Pericardium fibroblast (primary cell): ENCODE measurements around the gene DNAJB7. TPM values are rescaled to one million over a fixed set of nuclear protein-coding genes. Genes with fewer than 3 reads are reported as not detected.

Experiments
- total RNA-seq: library from RNA; depleted of rRNA; stranded (reverse); fragments of >200 nt; gene quantifications from 2 replicates; pipeline ENCODE4 v1.2.3, GENCODE V29; 2015

DNAJB7 gene
- total RNA-seq = not detected in 2 replicates

GRCh38 chr22:40862013-40862412 lies at the start of gene DNAJB7:
Gene DNAJB7 (minus strand): TSS chr22:40862113. CDS start chr22:40861994, 119 bp downstream.

DNA sequence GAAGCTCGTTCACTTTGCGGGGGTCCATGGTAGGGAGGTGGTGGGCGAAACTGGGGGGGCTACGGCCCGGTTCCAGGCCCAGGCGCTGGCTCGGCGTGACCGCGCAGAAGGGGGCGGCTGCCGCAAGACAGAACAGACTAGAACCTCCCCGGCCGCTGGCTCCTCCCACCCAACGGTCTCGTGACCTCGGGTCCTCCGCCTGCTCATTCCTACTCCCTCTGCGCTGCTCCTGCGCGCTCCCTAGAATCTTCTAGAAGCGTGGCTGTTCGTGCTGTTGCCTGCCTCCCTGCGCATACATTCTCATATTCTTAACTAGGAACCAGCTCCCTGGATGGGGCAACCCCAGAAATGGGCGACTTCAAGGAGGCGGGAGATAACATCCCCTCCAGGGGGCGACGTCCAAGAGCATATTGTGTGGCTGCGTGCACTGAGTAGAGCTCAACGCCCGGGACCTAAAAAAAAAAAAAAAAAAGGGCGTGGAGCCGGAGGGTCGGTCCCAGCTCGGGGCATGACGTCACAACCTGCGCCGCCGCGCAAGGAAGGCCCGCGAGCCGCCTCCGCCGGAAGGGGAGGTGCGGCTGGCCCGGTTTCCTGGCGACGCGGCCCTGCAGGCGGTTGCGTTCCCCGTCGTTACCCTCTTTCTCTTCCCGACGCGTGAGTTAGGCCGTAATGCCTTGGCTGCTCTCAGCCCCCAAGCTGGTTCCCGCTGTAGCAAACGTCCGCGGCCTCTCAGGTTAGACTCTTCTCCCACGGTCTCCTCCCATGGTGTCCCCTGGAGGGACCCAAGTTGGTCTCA lies 5.2 kb downstream of the DNAJB7 start, which contains the start of the genes ST13 and XPNPEP3:
Gene ST13, minus strand, starts transcription at position 127 of the 796 bp plus-strand sequence. Its CDS starts 99 bp downstream, at position 28.
Gene XPNPEP3, plus strand, starts transcription at position 636 of the 796 bp plus-strand sequence. Its CDS starts 34 bp downstream, at position 670.

DNA sequence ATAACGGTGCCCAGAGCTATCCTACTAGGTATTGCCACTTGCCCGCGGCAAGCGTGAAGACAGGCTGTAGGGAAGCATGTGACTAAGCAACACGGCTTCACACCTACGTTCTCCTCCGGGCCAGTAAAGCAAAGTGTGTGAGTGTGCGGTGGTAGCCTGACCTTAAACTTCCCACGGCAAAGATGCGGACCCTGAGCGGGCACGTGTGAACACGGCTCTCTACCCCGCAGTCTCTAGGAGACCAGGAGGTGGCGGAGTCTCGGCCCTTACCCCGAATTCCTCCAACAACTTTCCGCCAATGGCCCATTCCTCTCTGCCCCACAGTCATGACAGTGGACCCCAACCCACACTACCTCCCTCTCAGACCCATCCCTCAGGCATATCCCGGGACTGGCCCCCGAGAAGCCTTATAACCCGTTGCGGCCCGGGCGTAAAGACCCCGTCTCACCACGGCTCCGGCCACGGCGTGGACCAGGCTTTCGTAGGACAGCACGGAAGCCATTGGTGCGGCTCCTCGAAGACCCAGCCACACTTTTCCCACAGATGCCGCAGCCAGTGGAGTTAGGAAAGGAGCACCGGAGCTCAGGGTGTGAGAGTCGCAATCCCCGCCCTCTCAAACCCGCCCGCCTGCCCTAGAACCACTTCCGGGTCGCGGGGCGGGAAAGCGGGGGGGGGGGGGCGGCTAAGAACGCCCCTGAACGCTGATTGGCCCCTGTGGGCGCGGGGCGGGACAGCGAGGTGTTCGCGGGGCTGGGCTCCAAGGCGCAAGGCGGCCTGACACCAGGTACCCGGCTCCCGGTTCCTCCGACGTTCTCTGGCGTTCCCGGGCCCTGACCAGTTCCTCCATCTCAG lies 42.9 kb downstream of the DNAJB7 start, which contains the start of gene SLC25A17:
Gene SLC25A17, minus strand, starts transcription at position 600 of the 852 bp plus-strand sequence. Its CDS starts 98 bp downstream, at position 502.

Other genes with a start within 250 kb of the DNAJB7 start
- 49.2 and 51.8 TPM in 2 replicates for gene MRTFA, start 225.4 kb downstream of the DNAJB7 start, total RNA-seq
- not detected in 2 replicates for gene MCHR1, start 182.6 kb downstream of the DNAJB7 start, total RNA-seq
- gene SLC25A17, start 42.8 kb downstream of the DNAJB7 start, total RNA-seq = 8.5 and 21.6 TPM in 2 replicates
- 136 and 146 TPM in 2 replicates for gene ST13, start 5.5 kb downstream of the DNAJB7 start, total RNA-seq
- gene XPNPEP3, start 5.0 kb downstream of the DNAJB7 start, total RNA-seq = 8.2 and 10.0 TPM in 2 replicates
- gene RBX1, start 89.3 kb upstream of the DNAJB7 start, total RNA-seq = 31.7 and 56.7 TPM in 2 replicates
- 18.9 and 23.3 TPM in 2 replicates for gene EP300, start 230.5 kb upstream of the DNAJB7 start, total RNA-seq